ENCODE measurements around the gene NCR3LG1.

Gene NCR3LG1

DNA sequence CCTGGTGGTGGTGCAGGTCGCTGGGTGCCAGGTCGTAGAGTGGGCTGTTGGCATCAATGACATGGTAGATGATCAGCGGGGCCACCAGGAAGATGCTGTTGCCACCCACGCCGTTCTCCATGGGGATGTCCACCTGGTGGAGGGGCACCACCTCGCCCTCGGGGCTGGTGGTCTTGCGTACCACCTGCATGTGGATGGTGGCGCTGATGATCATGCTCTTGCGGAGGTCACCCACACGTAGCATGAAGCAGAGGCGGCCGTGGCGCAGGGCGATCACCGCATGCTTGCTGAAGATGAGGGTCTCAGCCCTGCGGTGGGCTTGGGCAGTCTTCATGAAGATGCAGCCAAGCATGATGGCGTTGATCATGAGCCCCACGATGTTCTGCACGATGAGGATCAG lies 35.7 kb downstream of the NCR3LG1 start:
- H3K9ac ChIP-seq (ENCODE audit: insufficient read length): no peak overlapping the region
- no peak overlapping the region for H3K27ac ChIP-seq
- TF ChIP-seq POLR2AphosphoS5 (IDR thresholded peaks at IDR 0.05; ENCODE audit: borderline replicate concordance, low read depth, low read length): no peak
- no peak for TF ChIP-seq EZH2 (IDR thresholded peaks at IDR 0.05)
- no peak for TF ChIP-seq FOXP2 (optimal IDR thresholded peaks at IDR 0.05; ENCODE audit: control extremely low read depth, extremely low read length, insufficient read depth)
- DNase-seq (ENCODE audit: low read depth, low spot score): no peak
- H3K36me3 ChIP-seq (ENCODE audit: insufficient read depth, low read length): no peaks in the 10 kb centered on the region
- no peaks in the 10 kb centered on the region for H3K9me3 ChIP-seq (ENCODE audit: low read depth, low read length)
- no peak overlapping the region for H3K4me3 ChIP-seq

DNA sequence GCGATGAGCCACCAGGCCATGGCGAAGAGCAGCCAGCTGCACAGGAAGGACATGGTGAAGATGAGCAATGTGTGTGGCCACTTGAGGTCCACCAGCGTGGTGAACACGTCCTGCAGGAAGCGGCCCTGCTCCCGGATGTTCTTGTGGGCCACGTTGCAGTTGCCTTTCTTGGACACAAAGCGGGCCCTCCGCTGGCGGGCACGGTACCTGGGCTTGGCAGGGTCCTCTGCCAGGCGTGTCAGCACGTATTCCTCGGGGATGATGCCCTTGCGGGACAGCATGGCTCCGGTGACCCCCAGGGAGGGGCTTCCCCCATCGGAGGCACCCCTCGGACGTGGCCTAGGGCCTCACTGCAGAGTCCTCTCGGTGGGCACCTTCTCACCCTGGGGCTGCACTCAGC lies 36.2 kb downstream of the NCR3LG1 start:
- no peaks in the 10 kb centered on the region for H3K36me3 ChIP-seq (ENCODE audit: insufficient read depth, low read length)
- no peak overlapping the region for H3K9ac ChIP-seq (ENCODE audit: insufficient read length)
- H3K9me3 ChIP-seq (ENCODE audit: low read depth, low read length): no peaks in the 10 kb centered on the region
- no peak for TF ChIP-seq EZH2 (IDR thresholded peaks at IDR 0.05)
- no peak for TF ChIP-seq POLR2AphosphoS5 (IDR thresholded peaks at IDR 0.05; ENCODE audit: borderline replicate concordance, low read depth, low read length)
- TF ChIP-seq FOXP2 (optimal IDR thresholded peaks at IDR 0.05; ENCODE audit: control extremely low read depth, extremely low read length, insufficient read depth): no peak
- no peak overlapping the region for H3K4me3 ChIP-seq
- DNase-seq (ENCODE audit: low read depth, low spot score): no peak
- H3K27ac ChIP-seq: no peak overlapping the region

DNA sequence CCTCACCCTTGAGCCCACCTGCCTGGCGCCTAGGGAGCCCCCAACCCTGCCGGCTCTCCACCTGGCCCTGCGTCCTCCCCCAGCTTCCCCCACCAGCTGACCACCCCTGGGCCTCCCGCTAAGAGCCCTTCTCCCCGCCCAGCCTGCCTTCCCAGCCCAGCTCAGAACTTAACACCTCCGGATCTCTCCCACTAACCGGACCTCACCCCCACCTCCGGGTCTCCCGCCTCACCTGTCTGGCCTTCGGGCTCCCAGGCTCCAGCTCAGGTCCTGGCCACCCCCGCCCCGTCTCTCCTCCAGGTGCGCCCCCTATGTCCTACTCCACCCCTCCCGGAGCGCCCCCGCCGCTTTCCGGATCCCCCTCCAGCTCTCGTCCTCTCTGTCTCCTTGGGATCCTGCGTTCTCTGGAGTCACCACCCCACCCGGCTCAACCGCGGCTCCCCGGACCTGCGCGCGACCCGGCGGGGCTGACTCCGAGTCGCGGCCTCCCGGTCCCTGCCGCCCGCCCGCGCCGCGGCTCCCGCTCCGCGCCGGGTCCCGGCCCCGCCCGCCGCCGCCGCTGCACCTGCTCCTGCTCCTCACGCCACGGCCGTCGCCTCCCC lies 37.1 kb downstream of the NCR3LG1 start, which contains the start of gene KCNJ11:
Gene KCNJ11, minus strand, starts transcription at position 51 of the 602 bp plus-strand sequence. CDS start 568 bp downstream, outside the sequence.
- no peak for DNase-seq (ENCODE audit: low read depth, low spot score)
- no peak within 1 kb of the TSS for H3K27ac ChIP-seq
- no peak within 1 kb of the TSS for H3K9ac ChIP-seq (ENCODE audit: insufficient read length)
- H3K36me3 ChIP-seq (ENCODE audit: insufficient read depth, low read length): no peaks in the 10 kb centered on the region
- H3K9me3 ChIP-seq (ENCODE audit: low read depth, low read length): no peaks in the 10 kb centered on the region
- TF ChIP-seq POLR2AphosphoS5 (IDR thresholded peaks at IDR 0.05; ENCODE audit: borderline replicate concordance, low read depth, low read length): no peak
- no peak for TF ChIP-seq EZH2 (IDR thresholded peaks at IDR 0.05)
- TF ChIP-seq FOXP2 (optimal IDR thresholded peaks at IDR 0.05; ENCODE audit: control extremely low read depth, extremely low read length, insufficient read depth): no peak
- H3K4me3 ChIP-seq: peak within 1 kb of the TSS; percentile 83

DNA sequence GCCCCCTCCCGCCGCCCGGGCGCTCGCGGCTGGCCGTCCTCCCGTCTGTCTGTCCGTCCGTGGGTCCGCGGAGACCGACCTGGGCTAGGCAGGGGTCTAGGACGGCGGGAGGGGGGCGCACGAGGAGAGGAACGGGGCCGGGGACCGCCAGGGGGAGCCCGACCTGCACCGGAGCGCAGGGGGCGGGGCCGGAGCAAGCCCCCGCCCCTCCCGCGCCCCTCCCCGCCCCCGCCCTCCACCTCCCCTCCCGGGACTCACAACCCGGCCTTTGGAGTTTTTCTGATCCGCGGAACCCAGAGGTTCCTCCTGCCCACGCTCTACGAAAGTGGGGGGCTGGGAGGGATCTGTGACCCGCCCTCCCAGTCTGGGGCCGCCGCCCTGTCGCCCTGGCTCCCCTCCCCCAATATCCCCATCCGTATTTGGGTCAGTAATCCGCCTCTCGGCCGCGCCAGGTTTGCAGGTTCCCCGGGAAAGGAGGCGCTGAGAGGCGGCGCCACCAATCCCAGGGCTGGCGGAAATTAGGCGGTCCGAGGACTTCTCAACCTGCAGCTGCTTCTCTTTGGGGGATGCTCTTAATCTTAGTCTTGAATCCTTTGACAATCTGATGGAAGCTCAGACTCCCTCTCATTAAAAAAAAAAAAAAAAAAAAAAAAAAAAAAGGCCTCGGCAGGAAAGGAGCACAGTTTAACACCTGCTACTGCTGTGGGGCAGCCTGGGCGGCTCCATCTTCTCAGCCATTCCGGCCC lies 37.8 kb downstream of the NCR3LG1 start:
- Histone ChIP-seq H3K4me3 (peak overlapping the region; percentile 83), H3K9ac (ENCODE audit: insufficient read length) (no peak overlapping the region), H3K36me3 (ENCODE audit: insufficient read depth, low read length) (no peaks in the 10 kb centered on the region), H3K27ac (no peak overlapping the region), H3K9me3 (ENCODE audit: low read depth, low read length) (no peaks in the 10 kb centered on the region)
- DNase-seq (ENCODE audit: low read depth, low spot score): no peak
- TF ChIP-seq FOXP2 (optimal IDR thresholded peaks at IDR 0.05; ENCODE audit: control extremely low read depth, extremely low read length, insufficient read depth) (no peak), EZH2 (IDR thresholded peaks at IDR 0.05) (no peak), POLR2AphosphoS5 (IDR thresholded peaks at IDR 0.05; ENCODE audit: borderline replicate concordance, low read depth, low read length) (no peak)

DNA sequence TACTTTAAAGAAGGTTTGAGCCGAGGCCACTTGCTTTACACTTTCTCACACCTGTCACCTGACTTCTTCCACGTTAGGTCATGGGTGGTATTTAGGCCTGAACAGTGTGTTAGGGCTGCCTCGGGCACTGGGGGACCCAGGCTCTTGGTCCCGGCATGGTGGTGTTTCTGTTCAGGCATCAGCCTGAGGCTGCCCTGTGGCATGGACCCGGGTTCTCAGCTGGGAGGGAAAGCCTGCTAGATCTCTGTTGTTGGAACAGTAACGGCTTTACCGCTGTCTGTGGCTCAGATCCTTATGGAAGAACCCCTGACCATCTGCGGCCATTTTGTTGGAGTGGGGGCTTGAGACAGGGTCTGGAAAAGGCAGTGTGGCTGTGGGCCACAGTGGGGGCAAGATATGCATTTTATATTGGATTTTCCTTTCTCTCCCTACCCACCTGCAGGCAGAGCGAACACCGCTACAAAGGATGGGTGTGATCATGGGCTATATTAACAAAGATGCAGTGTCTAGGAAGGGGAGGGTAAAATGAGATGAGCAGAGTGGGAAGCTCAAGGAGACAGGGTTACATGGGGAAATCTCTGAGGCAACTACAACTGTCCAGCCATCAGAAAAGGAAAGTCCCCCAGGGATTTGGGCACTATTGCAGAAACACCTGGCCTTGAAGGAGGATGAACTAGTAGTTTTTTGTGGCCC lies 38.5 kb downstream of the NCR3LG1 start:
- Histone ChIP-seq H3K9me3 (ENCODE audit: low read depth, low read length) (no peaks in the 10 kb centered on the region), H3K9ac (ENCODE audit: insufficient read length) (no peak overlapping the region), H3K27ac (no peak overlapping the region), H3K4me3 (peak overlapping the region; percentile 83; the same call in 1 of the 2 replicates), H3K36me3 (ENCODE audit: insufficient read depth, low read length) (no peaks in the 10 kb centered on the region)
- no peak for TF ChIP-seq EZH2 (IDR thresholded peaks at IDR 0.05)
- TF ChIP-seq FOXP2 (optimal IDR thresholded peaks at IDR 0.05; ENCODE audit: control extremely low read depth, extremely low read length, insufficient read depth): no peak
- no peak for TF ChIP-seq POLR2AphosphoS5 (IDR thresholded peaks at IDR 0.05; ENCODE audit: borderline replicate concordance, low read depth, low read length)
- DNase-seq (ENCODE audit: low read depth, low spot score): no peak

DNA sequence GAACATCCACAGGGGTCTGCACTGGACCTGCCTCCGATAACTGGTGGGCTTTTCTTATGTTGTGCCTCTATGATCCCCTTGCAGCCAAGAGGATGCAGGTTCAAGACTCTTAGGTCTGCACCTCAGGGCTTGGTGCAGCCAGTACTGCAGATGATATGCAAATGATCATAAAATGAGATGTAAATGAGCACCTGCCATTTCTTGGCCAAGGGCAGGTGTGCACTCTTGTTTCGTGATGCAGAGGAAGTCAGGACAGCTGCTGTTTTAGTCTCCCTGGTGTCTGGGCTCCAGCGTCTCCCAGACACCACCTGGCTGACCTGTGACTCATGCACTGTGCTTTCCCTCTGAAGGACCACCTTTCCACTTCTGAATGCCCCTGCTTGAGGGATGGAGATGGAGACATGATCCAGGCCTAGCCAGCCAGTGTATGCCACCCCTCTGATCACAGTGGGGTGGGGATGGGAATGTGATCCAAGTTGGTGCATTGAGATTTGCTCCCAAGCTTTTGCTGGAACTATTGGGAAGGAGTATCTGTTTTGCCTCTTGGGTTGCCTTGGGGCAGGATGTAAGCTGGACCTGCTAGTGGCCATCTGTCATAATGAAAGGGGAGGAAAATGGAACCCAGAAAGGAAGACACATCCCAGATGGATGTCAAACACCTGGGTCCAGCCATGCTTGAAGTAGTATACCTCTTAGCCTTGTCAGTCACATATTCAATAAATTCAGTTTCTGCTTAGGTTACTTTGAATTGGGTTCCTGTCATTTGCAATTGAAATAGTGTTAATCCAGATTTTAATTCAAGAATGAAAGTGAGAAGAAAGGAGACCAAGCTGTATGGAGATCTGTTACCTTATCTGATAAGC lies 40.1 kb downstream of the NCR3LG1 start:
- no peaks in the 10 kb centered on the region for H3K9me3 ChIP-seq (ENCODE audit: low read depth, low read length)
- no peak overlapping the region for H3K27ac ChIP-seq
- TF ChIP-seq FOXP2 (optimal IDR thresholded peaks at IDR 0.05; ENCODE audit: control extremely low read depth, extremely low read length, insufficient read depth): no peak
- no peak for TF ChIP-seq EZH2 (IDR thresholded peaks at IDR 0.05)
- no peak for TF ChIP-seq POLR2AphosphoS5 (IDR thresholded peaks at IDR 0.05; ENCODE audit: borderline replicate concordance, low read depth, low read length)
- H3K9ac ChIP-seq (ENCODE audit: insufficient read length): no peak overlapping the region
- no peaks in the 10 kb centered on the region for H3K36me3 ChIP-seq (ENCODE audit: insufficient read depth, low read length)
- H3K4me3 ChIP-seq: no peak overlapping the region
- DNase-seq (ENCODE audit: low read depth, low spot score): no peak

DNA sequence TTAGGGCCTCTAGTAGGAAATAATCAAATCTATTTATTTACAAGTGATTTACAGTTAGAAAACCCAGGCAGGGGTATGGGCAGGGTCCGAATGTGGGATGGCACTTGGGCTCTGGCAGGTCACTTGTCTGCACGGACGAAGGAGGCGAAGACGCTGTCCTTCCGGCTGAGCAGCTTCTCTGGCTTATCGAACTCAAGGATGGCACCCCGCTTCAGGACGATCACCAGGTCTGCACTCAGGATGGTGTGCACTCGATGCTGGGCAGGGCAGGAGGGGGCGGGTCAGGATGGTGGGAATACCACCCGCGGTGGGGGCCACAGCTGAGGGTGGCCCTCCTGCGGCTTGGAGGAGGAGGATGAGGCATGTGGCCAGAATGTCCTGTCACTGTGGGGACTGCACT lies 41.3 kb downstream of the NCR3LG1 start:
- Histone ChIP-seq H3K4me3 (no peak overlapping the region), H3K36me3 (ENCODE audit: insufficient read depth, low read length) (no peaks in the 10 kb centered on the region), H3K27ac (no peak overlapping the region), H3K9ac (ENCODE audit: insufficient read length) (no peak overlapping the region), H3K9me3 (ENCODE audit: low read depth, low read length) (no peaks in the 10 kb centered on the region)
- no peak for DNase-seq (ENCODE audit: low read depth, low spot score)
- TF ChIP-seq EZH2 (IDR thresholded peaks at IDR 0.05) (no peak), POLR2AphosphoS5 (IDR thresholded peaks at IDR 0.05; ENCODE audit: borderline replicate concordance, low read depth, low read length) (no peak), FOXP2 (optimal IDR thresholded peaks at IDR 0.05; ENCODE audit: control extremely low read depth, extremely low read length, insufficient read depth) (no peak)

All from SK-N-MC (cell line).